ENCODE data around the gene SLC29A2.
"Not testable (repeated sequence)": the region's sequence is repeated elsewhere in the genome, so short reads cannot be mapped to it uniquely, and the experiment has no call there.

The SLC29A2 gene

DNA sequence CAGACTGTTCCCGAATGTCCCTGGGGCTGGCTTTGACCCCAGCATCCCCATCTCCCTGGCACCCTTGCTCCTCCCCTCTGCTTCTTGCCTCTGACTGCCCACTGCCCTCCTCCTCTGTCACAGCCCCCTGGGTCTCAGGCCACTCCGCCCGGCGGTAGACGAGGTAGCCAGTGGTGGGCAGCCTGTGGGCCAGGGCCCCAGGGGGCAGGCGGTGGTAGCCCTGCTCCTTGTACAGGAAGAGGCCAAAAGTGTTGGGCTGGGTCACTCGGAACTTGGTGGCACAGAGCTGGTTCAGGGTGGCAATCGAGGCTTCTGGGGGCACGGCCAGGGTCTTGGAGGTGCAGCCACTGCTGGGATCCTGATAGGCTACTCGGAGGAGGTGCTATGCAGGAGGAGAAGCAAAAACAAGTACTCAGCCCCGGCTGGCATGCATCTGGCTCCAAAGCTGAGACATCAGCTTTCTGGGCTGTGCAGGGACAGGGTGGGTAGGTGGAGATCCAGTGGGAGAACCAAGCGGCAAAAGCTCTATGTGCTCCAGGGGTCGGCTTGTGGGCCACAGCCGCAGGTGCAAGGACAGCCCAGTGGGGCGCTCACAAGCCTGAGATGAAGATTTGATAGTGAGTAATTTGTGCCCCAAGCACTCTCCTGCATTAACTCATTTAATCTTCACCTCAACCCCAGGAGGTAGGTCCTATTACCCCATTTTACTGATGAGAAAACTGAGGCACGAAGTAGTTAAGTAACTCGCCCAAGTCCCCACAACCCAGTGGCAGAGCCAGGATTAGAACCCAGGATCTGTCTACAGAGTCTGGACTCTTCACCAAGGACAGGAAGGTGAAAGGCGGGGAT is 39.0 kb downstream of the SLC29A2 start:
- no peak for DNase-seq

DNA sequence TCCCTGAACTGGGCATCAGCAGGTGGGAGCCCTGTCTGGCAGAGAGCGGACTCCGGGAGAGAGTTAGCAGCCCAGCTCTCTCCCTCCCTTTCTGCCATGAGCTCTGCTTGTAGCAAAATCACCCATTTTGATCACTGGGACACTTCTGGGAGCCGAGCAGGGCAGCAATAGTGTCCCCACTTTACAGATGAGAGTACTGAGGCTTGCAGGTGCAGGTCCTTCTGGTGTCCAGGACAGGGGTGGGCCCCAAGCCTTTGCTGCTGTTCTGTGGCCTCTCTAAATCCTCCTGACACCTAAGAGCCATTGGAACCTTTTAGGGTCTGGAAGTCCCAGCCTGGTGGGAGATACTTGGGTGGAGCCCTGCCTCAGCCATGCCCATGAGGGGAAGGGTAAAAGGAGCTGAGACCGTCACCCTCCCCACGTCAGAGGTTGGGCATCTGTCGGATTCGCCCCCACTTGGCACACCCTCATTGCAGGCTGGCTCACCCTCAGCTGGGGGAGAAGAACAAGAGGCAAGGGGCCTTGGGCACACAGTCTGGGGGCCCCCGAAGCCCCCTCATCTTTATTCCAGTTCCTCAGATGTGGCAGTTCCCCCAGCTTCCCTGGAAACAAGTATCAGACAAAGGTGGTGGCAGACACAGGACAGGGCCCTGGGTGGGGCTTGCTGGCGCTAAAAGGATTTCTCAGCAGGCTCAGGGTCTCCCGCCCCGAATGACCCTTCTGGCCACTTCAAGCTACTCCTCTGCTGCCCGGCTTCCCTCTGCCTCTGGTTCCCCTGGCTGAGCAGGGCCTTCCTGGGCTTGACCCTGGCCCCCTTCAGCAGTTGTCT is 39.8 kb downstream of the SLC29A2 start:
- DNase-seq = no peak

DNA sequence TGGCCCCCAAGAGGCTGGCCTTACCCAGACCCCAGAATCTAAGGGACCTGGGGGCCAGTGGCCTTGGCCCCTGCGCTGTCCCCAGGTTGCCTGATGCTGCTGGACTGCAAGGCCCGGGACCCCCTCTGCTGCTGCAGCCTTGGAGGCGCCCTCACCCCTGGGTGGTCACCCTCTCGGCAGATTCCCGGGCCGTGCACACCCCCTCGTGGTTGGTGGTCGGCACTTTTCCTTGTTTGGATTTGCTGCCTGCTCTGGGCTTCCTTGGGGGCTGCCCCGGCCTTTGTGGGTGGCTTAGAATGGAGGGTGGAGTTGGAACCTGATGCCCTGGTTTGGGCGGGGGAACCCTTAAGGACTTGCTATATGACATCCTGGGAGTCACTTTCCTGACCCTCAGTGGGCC is 40.6 kb downstream of the SLC29A2 start:
- no peak for DNase-seq

DNA sequence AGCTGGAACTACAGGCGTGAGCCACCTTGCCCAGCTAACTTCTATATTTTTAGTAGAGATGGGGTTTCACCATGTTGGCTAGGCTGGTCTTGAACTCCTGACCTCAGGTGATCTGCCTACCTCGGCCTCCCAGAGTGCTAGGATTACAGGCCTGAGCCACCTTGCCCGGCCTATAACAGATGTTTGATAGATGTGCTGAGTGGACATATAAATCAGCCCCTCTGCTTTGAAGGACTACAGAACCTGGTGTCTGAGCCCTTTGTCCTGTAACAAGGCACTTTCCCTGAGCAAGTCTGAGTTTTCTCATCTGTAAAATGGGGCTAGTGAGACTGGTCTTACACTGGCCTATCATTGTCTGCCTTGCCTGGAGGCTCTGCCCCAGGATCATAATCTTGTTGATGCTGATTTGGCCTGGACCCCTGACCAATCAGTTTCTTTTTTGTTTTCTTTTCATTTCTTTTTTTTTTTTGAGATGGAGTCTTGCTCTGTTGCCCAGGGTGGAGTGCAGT is 42.3 kb downstream of the SLC29A2 start:
- no peak for DNase-seq

DNA sequence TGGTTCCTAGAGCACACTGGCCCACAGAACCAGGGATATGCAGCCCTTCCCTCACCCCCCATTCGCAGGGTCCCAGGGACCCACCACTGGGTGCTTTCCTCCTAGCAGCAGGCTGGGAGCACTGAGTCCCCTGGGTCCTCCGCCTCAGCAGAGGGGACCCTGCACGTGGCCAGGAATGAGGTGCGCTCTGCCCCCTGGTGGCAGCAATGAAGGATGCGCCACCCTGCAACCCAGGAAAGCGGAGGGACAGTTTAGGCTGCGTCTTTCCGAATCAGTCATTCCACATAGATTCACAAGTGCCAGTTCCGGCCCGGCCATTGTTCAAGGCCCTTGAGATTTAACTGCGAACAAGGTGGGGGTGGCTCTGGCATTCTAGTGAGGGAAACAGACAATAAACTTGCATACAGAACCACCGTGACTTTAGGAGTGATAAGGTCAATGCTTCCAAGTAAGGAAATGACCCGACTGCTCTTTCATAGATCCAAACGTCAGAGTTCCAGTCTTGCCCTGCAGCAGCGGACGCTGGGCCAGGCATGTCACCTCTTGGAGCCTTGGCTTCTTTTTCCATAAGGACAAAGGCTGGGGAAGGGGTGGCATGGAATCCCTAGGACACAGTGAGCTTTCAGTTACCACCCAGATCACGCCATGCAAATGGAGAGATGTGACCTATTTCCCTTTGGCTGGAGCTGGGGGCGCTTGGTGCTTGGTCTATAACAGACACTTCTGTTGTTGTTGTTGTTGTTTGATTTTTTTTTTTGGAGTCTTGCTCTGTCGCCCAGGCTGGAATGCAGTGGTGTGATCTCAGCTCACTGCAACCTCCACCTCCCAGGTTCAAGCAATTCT is 43.0 kb downstream of the SLC29A2 start:
- DNase-seq = peak; percentile 82

DNA sequence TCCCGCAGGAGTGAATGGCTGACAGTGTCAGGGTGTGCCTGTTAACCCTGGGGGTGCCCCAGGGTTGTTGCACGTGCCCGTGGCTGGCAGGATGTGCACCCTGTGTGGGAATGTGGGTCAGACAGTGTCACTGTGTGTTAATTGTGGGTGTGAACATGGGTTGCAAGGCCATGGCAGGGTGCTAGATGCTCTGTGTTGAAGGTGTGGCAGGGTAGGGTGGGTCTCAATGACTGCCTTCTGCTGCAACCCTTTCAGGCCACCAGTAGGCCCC is 43.6 kb downstream of the SLC29A2 start:
- peak; percentile 33 for DNase-seq

DNA sequence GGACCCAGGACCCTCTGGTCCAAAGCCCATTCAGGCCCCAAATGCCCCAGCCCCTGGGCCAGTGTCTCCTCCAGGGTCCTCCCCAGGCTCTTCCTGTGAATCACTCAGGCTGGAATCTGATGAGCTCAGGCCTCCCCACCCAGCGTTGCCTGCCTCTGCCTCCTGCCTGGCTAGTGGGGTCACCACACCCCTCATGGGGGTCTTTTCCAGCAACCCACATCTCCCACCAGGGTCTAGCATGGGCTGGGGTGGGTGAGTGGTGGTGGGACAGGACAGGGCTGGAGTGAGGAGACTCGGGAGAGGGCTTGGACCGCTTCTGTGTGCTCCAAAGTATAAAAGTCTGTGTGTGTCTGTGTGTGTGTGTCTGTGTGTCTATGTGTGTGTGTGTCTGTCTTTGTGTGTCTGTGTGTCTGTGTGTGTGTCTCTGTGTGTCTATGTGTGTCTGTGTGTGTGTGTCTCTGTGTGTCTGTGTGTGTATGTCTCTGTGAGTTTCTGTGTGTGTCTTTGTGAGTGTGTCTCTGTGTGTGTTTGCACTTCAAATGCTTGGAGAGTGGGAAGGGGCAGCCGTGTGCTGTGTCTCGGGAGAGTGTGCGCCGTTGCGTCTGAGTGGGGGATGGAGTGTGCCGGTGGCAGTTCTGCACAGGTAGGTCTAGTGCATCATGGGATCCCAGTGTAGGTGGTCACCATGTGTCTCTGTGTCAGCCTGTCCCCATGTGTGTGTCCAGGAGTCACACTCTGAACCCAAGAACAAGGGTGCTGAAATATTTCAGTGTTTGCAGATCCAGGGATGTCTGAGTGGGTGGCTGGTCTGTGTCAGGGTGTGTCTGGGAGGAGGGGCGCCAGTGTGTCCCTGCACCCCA is 44.2 kb downstream of the SLC29A2 start:
- DNase-seq = peak; percentile 90

DNA sequence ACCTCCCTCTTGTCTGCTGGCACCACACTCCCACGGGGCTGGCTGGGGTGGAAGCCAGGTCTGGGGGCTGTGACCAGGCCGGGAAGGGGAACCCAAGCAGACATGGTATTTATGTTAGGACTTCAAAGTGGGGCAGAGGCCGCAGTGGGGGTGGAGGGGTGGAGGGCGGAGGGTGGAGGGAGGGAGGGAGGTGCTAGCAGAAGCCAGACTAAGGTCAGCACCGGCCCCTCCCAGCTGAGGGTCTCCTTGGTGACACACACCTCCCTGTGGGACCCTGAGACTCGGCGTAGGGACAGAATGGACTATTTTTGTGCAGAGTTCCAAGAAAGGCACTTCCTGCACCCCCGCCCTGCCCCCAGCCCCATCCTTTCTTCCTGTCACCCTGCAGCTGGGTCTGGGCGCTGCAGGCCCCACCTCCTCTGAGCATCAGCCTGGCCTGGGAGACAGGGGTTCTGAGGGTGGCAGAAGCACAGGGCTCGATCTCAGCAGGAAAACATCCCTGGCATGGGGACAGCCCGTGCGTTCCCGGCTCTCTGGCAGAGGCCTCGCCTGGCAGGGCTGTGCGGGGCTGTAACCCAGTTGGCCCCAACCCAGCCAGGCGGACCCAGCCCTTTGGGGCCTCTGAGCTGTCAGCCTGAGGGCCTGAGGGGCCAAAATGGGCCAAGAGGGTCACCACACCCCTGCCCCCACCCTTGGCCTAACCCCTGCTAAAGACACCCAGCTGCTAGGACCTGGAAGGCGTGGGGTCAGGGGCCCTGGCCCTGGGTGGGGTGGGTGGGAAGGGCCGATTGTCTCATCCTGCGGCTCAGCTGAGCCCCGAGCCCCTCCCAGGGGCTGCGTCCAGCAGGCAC is 45.1 kb downstream of the SLC29A2 start:
- DNase-seq = peak; percentile 94

DNA sequence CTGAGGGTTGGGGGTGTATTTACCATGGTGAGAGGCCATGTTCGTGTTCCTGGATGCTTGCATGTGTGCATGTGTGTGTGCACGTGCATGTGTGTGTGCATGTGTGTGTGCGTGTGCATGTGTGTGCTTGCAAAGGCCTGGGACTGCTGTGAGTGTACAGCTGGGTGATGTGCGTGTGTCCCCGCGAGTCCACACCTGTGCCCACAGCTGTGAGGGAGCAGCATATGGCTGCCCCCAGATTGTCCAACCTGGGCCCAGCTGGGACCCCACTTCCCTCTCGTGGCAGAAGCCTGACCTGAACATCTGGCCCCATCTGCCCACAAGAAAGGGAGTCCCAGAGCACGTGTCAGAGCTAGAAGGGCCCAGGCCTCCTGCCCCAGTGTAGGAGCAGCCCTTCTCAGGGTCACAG is 46.3 kb downstream of the SLC29A2 start:
- no peak for DNase-seq

DNA sequence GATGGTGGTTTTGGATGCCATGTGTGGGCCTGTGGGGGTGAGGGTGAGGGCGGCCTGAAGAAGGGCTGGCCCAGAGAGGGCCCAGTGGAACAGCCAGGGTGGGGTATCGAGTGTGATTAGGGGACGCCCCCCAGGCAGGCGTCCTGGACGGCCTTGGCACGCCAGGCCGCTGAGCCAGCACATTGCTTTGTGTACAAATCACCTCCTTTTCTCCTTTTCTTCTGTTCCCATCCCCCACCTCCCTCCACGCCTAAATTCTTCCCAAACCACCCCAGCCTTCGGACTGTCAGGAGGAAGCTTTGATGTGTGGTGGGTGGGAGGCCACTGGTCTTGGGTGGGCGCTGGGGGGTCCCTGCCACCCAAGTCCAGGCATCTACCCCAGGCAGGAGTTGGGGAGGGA is 46.9 kb downstream of the SLC29A2 start:
- peak; percentile 75 for DNase-seq

DNA sequence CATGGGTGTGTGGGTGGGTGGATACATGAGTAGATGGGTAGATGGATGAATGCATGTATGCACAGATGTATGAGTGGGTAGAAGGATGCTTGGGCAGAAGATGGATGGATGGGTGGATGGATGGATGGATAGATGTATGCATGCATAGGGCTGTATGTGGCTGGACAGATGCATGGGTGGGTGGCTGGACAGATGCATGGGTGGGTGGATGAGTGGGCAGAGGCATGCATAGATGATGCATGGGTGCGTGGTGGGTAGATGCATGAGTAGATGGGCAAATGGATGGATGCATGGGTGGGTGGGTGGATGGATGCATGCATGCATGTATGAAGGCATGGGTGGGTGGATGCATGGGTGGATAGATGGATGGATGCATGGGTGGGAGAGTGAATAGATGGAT is 47.9 kb downstream of the SLC29A2 start:
- no peak for DNase-seq

DNA sequence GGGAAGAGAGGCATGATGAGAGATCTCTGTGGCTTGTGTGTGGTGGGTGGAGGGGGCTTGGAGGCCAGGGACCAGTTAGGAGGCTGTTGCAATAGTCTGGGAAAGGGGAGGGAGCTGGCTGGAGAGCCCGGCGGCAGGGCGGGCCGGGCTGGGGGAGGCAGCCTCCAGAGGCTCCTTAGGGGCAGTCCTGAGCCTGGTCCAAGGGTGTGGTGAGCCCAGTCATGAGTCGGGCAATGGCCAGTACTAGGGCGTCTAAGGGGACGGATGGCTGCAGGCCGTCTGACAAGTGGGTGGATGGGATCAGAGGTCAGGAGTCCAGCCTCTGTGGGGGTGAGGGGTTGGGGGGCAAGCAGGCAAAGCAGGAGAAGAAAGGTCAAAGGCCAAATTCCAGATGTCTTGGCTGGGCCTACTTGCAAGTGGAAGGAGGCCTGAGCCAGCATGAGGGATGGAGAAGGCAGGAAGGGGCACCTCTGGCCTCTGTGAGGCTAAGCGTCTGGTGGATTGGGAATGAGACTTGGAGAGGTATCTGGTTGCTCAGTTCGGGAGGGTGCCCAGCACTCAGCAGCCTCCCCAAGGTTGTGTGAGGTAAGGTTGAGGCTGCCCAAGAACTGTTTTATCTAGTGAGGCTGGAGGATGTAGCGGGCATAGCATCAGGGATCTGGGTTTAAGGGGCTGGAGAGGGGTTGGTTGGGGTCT is 48.7 kb downstream of the SLC29A2 start:
- no peak for DNase-seq

DNA sequence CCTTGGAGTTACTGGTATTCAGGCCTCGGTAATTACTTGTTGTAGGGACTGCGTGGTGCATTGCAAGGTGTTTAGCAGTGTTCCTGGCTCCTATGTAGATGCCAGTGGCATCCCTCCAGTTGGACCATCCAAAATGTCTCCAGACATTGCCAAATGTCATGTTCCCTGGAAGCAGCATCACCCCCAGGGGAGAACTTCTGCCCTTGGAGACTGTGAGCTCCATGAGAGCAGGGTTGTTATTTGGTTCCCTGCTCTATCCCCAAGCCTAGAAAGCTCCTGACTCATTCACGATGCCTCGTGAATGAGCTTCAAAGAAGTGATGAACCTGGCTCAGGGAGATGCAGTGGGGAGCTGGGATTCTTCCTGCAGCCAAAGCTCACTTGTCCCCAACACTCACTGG is 50.0 kb downstream of the SLC29A2 start:
- no peak for DNase-seq

DNA sequence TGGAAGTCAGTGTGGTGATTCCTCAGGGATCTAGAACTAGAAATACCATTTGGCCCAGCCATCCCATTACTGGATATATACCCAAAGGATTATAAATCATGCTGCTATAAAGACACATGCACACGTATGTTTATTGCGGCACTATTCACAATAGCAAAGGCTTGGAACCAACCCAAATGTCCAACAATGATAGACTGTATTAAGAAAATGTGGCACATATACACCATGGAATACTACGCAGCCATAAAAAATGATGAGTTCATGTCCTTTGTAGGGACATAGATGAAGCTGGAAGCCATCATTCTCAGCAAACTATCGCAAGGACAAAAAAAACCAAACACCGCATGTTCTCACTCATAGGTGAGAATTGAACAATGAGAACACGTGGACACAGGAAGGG is 50.8 kb downstream of the SLC29A2 start:
- DNase-seq = not testable (repeated sequence)

DNA sequence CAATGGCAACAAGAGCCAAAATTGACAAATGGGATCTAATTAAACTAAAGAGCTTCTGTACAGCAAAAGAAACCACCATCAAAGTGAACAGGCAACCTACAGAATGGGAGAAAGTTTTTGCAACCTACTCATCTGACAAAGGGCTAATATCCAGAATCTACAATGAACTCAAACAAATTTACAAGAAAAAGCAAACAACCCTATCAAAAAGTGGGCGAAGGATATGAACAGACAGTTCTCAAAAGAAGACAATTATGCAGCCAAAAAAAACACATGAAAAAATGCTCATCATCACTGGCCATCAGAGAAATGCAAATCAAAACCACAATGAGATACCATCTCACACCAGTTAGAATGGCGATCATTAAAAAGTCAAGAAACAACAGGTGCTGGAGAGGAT is 51.3 kb downstream of the SLC29A2 start:
- not testable (repeated sequence) for DNase-seq

DNA sequence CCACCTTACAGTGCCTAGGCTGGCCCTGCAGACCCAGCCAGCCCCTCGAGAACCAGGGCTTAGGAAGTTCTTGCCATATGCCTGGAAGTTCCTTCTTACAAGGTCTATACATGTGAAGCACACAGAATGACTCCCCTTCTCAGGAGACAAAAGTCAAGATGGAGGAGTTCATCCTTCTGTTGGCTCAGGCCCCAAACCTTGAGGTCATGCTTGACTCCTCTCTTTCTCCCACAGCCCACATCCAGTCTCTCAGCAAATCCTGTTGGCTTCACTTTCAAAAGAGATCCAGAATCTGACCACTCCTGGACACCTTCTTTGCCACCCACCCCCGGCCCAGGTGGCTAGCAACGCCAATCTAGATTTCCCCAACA is 53.0 kb downstream of the SLC29A2 start:
- DNase-seq = no peak

DNA sequence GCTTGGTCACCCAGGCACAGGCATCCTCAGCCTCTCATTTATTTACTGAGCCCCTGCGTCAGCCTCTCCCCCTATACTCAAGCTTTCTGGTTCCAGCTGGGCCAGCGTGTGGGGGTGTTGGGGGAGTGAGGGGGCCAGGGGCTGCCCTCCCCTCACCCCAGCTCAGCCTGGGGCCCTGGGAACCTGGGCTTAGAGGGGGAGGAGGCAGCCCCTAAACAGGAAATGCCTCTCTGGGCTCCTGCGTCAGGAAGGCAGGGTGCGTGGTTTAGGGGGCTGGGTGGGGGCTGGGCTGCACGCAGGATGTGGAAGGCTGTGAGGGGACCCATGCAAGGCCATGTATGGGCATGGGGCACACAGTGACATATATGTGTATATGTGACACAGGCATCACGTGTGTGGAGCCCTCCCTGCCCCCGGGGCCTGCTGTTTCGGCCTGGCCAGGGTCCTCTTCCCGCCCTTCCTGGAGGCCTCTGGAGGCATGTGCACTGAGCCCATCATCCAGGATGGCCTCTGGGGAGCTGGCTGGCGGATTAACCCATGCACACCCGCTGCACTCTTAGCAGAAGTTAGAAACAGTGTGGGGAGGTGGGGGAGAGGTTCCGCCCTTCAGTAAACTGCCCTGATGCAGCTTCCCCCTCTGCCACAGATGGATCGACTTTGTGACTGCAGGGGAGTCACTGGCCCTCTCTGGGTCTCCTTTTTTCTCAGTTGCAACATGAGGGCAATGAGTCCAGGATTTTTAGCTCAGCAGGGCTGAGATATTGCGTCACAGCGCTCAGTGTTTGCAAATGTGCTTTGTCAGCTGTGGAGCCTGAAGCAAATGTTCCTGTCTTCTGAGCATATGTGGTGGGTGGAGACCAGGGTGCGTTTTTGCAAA is 53.6 kb downstream of the SLC29A2 start:
- peak; percentile 78 for DNase-seq

DNA sequence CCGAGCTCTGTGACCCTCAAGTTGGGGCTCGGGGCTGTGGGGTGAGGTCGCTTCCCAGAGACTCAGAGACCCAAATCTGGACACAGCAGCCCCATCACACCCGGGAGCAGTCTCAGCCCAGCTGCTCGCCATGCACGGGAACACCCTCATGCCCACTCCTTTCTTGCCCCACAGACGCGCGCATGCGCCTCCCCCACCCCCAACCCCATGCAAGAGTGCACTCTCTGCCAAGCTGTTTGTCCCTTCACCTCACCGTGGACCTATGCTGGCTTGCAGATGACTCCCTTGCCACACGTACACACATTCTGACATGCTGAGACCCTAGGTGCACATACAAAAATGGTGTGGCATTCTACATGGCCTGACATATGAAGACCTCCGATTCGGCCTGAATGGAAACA is 54.2 kb downstream of the SLC29A2 start:
- DNase-seq = peak; percentile 82

DNA sequence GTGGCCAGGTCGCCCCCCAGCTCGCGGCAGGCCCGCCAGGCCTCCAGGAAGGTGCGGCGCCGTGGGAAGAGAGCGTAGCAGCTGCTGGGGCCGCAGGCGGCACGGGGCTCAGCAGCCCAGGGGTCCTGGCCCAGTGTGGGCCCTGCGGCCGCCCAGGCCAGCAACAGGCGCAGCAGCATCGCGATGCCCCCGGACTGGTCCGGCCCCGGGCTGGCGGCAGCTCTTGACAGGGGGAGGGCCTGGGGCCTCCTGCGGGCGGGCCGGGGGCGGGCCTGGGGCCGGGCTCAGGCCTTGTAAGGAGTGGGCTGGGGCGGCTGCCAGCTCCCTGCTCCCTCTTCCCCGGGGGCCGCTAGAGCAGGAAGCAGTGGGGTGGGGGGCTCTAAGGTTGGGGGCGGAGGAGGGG is 54.7 kb downstream of the SLC29A2 start, which contains the start of gene CD248:
CD248 (minus strand) TSS at position 196 of the 403 bp plus-strand sequence; CDS start at position 179, 17 bp downstream.
- DNase-seq = peak; percentile 92
